ENCODE measurements around the gene FMN1.

DNA sequence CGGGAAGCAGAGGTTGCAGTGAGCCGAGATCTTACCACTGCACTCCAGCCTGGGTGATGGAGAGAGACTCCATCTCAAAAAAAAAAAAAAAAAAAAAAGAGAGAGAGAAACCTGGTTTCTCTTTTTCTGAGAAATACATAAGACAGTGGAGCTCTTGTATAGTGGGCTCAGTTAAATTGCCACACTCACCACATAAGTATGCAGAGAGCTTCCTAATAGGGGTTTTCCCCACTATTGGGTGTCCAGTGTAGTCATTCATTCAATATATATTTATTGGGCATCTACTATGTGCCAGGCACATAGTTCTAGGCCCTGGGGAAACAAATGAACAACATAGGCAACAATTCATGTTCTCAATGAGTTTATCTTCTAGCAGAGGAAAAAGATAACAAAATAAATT, 48.9 kb upstream of the FMN1 start:
- TF ChIP-seq, protein P1, sequence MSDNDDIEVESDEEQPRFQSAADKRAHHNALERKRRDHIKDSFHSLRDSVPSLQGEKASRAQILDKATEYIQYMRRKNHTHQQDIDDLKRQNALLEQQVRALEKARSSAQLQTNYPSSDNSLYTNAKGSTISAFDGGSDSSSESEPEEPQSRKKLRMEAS (CRISPR knock-in tag; IDR thresholded peaks at IDR 0.05), result no peak
- TF ChIP-seq, protein P2, sequence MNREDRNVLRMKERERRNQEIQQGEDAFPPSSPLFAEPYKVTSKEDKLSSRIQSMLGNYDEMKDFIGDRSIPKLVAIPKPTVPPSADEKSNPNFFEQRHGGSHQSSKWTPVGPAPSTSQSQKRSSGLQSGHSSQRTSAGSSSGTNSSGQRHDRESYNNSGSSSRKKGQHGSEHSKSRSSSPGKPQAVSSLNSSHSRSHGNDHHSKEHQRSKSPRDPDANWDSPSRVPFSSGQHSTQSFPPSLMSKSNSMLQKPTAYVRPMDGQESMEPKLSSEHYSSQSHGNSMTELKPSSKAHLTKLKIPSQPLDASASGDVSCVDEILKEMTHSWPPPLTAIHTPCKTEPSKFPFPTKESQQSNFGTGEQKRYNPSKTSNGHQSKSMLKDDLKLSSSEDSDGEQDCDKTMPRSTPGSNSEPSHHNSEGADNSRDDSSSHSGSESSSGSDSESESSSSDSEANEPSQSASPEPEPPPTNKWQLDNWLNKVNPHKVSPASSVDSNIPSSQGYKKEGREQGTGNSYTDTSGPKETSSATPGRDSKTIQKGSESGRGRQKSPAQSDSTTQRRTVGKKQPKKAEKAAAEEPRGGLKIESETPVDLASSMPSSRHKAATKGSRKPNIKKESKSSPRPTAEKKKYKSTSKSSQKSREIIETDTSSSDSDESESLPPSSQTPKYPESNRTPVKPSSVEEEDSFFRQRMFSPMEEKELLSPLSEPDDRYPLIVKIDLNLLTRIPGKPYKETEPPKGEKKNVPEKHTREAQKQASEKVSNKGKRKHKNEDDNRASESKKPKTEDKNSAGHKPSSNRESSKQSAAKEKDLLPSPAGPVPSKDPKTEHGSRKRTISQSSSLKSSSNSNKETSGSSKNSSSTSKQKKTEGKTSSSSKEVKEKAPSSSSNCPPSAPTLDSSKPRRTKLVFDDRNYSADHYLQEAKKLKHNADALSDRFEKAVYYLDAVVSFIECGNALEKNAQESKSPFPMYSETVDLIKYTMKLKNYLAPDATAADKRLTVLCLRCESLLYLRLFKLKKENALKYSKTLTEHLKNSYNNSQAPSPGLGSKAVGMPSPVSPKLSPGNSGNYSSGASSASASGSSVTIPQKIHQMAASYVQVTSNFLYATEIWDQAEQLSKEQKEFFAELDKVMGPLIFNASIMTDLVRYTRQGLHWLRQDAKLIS (CRISPR knock-in tag; IDR thresholded peaks at IDR 0.05; ENCODE audit: borderline replicate concordance), result no peak
- TF ChIP-seq ZNF671 (CRISPR knock-in tag; IDR thresholded peaks at IDR 0.05) (no peak), OVOL2 (CRISPR knock-in tag; IDR thresholded peaks at IDR 0.05; ENCODE audit: borderline replicate concordance) (no peak), RELA (CRISPR knock-in tag; IDR thresholded peaks at IDR 0.05; ENCODE audit: borderline replicate concordance) (no peak)
- TF ChIP-seq, protein P3, sequence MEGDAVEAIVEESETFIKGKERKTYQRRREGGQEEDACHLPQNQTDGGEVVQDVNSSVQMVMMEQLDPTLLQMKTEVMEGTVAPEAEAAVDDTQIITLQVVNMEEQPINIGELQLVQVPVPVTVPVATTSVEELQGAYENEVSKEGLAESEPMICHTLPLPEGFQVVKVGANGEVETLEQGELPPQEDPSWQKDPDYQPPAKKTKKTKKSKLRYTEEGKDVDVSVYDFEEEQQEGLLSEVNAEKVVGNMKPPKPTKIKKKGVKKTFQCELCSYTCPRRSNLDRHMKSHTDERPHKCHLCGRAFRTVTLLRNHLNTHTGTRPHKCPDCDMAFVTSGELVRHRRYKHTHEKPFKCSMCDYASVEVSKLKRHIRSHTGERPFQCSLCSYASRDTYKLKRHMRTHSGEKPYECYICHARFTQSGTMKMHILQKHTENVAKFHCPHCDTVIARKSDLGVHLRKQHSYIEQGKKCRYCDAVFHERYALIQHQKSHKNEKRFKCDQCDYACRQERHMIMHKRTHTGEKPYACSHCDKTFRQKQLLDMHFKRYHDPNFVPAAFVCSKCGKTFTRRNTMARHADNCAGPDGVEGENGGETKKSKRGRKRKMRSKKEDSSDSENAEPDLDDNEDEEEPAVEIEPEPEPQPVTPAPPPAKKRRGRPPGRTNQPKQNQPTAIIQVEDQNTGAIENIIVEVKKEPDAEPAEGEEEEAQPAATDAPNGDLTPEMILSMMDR (IDR thresholded peaks at IDR 0.05), result no peak
- TF ChIP-seq, protein P4, sequence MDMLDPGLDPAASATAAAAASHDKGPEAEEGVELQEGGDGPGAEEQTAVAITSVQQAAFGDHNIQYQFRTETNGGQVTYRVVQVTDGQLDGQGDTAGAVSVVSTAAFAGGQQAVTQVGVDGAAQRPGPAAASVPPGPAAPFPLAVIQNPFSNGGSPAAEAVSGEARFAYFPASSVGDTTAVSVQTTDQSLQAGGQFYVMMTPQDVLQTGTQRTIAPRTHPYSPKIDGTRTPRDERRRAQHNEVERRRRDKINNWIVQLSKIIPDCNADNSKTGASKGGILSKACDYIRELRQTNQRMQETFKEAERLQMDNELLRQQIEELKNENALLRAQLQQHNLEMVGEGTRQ (CRISPR knock-in tag; IDR thresholded peaks at IDR 0.05), result no peak
